Loucy (cell line): ENCODE results near the gene LHPP.

Experiments used
- CTCF ChIP-seq: fragments of 200-600 bp; sonication (generic); conservative IDR thresholded peaks from 2 replicates; pipeline ENCODE4 v1.5.1; 2014; ENCODE audit warnings: mild to moderate bottlenecking, antibody characterized with exemption, low read length
- EZH2phosphoT487 ChIP-seq: fragments of 200-600 bp; IDR thresholded peaks from 2 replicates; pipeline ENCODE4 v1.6.1; 2018; ENCODE audit warnings: antibody characterized with exemption, mild to moderate bottlenecking, moderate library complexity, borderline replicate concordance

- TF ChIP-seq CTCF: no peak
- TF ChIP-seq EZH2phosphoT487: no peak
These were observed 43.7 kb downstream of the LHPP start for GRCh38 chr10:124505279-124505678.
